Body of pancreas (tissue), 4 donors: ENCODE measurements around the gene HERC2. TPM values are rescaled to one million over a fixed set of nuclear protein-coding genes. Genes with fewer than 3 reads are reported as not detected.

Experiments used
- ATAC-seq: fragments of 150-250 bp; one replicate; pipeline ENCODE4 v1.9.1; 2016
- DNase-seq, 4 donors: peaks; one replicate each; pipeline ENCODE4 v3.0.0-alpha.2; 2019
- H3K27ac ChIP-seq, 4 donors: fragments of 200-600 bp; sonication (generic); 1 replicate in 3 of 4; 2 replicates in 1 of 4; pipeline versions ENCODE4 v1.5.1 to v1.6.1; 2016 to 2019; ENCODE audit warnings: mild to moderate bottlenecking in 1 of 4, mixed read lengths in 1 of 4, moderate library complexity in 1 of 4
- H3K27me3 ChIP-seq, 2 donors: fragments of 200-600 bp; sonication (generic); one replicate each; pipeline ENCODE4 v1.6.0; 2016; ENCODE audit warnings: mild to moderate bottlenecking in 1 of 2
- H3K36me3 ChIP-seq, 2 donors: fragments of 200-600 bp; sonication (generic); replicated peaks in 1 of 2; 2 replicates each; pipeline ENCODE4 v1.5.1; 2016; ENCODE audit warnings: low read depth in 2 of 2; ENCODE audit not compliant: insufficient read depth in 1 of 2
- H3K4me1 ChIP-seq: fragments of 200-600 bp; sonication (generic); one replicate; pipeline ENCODE4 v1.6.0; 2016
- H3K4me3 ChIP-seq, 2 donors: fragments of 200-600 bp; sonication (generic); 1 replicate in 1 of 2; 2 replicates in 1 of 2; pipeline ENCODE4 v1.5.1; 2016 to 2019
- H3K9me3 ChIP-seq, 3 donors: fragments of 200-600 bp; sonication (generic); 1 replicate in 2 of 3; 2 replicates in 1 of 3; pipeline ENCODE4 v1.5.1; 2016
- CTCF ChIP-seq, 7 experiments: fragments of 450-650 bp in 4 of 7; fragments of 200-600 bp in 3 of 7; sonication (generic) in 3 of 7; IDR thresholded peaks; one replicate each; pipeline ENCODE4 v1.5.1; 2016 to 2019; ENCODE audit warnings: antibody characterized with exemption in 7 of 7
- POLR2A ChIP-seq, 3 donors: fragments of 450-650 bp; IDR thresholded peaks; one replicate each; pipeline ENCODE4 v1.6.1; 2016; ENCODE audit warnings: antibody characterized with exemption in 3 of 3, mild to moderate bottlenecking in 2 of 3
- WGBS, 2 donors: methylation state at CpG; one replicate each; pipeline ENCODE4 v1.1.5; 2017; 5-methylcytosine and 5-hydroxymethylcytosine counted together
- intact Hi-C: fragments of 100-400 bp; cut with DNase I; formaldehyde crosslinking; loops from one replicate; pipeline ENCODE4 v1.15.1; 2023
- total RNA-seq, 2 donors: library from RNA; depleted of rRNA; stranded (reverse); fragments of >200 nt; gene quantifications; one replicate each; pipeline ENCODE4 v1.1.0, GENCODE V29; 2016

HERC2 gene
- total RNA-seq, 2 donors from 2014 or later: 36.3 to 76.5 TPM

- Histone ChIP-seq H3K27me3 (no peaks in the 10 kb centered on the region), H3K36me3 (no peaks in the 10 kb centered on the region), H3K27ac (no peak overlapping the region), H3K4me1 (peaks cover 39% of the 10 kb centered on the region), H3K9me3 (peaks cover 0 to 6% (median 0%) of the 10 kb centered on the region in 3 donors), H3K4me3 (no peak overlapping the region)
- TF ChIP-seq CTCF (IDR thresholded peaks at IDR 0.05) (no peak), POLR2A (IDR thresholded peaks at IDR 0.05) (no peak)
- DNase-seq: no peak
- WGBS, 2 donors: 63 to 64% methylated on average over 10 to 20 of the region's 20 CpGs
- intact Hi-C loops: no loop called here
- ATAC-seq: no peak
Measured at GRCh38 chr15:28093752-28094535, 228.0 kb downstream of the HERC2 start.

GRCh38 chr15:28091313-28091712 lies 230.7 kb downstream of the HERC2 start:
- no peaks in the 10 kb centered on the region for H3K27me3 ChIP-seq
- ATAC-seq: no peak
- no peak overlapping the region for H3K27ac ChIP-seq
- H3K9me3 ChIP-seq: peaks cover 0 to 6% (median 0%) of the 10 kb centered on the region in 3 donors
- H3K4me1 ChIP-seq: peaks cover 23% of the 10 kb centered on the region
- no peak for TF ChIP-seq POLR2A (IDR thresholded peaks at IDR 0.05)
- no peak for TF ChIP-seq CTCF (IDR thresholded peaks at IDR 0.05)
- no peak overlapping the region for H3K4me3 ChIP-seq
- no peaks in the 10 kb centered on the region for H3K36me3 ChIP-seq
- DNase-seq: no peak
- intact Hi-C loops: no loop called here
- 90 to 92% methylated on average over 2 of the region's 2 CpGs for WGBS, 2 donors

GRCh38 chr15:28086175-28086703 lies 235.7 kb downstream of the HERC2 start:
- Histone ChIP-seq H3K9me3 (peaks cover 0 to under 1% (median 0%) of the 10 kb centered on the region in 3 donors), H3K4me3 (no peak overlapping the region), H3K27ac (no peak overlapping the region), H3K27me3 (no peaks in the 10 kb centered on the region), H3K36me3 (no peaks in the 10 kb centered on the region), H3K4me1 (no peaks in the 10 kb centered on the region)
- ATAC-seq (peak; percentile 87), DNase-seq (peak; percentile 64 to 79 (median 70))
- TF ChIP-seq CTCF (IDR thresholded peaks at IDR 0.05) (peak; percentile 39 to 81 (median 60)), POLR2A (IDR thresholded peaks at IDR 0.05) (no peak)
- WGBS, 2 donors: 9 to 36% methylated on average over 2 of the region's 2 CpGs
- intact Hi-C loops: no loop called here

GRCh38 chr15:28085489-28086174 lies 236.3 kb downstream of the HERC2 start:
- H3K27ac ChIP-seq: no peak overlapping the region
- WGBS, 2 donors: 37 to 64% methylated on average over 3 to 4 of the region's 4 CpGs
- TF ChIP-seq POLR2A (IDR thresholded peaks at IDR 0.05) (no peak), CTCF (IDR thresholded peaks at IDR 0.05) (no peak)
- no peak overlapping the region for H3K4me3 ChIP-seq
- ATAC-seq (no peak), DNase-seq (no peak)
- no peaks in the 10 kb centered on the region for H3K36me3 ChIP-seq
- H3K27me3 ChIP-seq: no peaks in the 10 kb centered on the region
- no peaks in the 10 kb centered on the region for H3K9me3 ChIP-seq
- intact Hi-C loops: no loop called here
- no peaks in the 10 kb centered on the region for H3K4me1 ChIP-seq
